Measurements from ENCODE around the gene EDAR.

The EDAR gene

GRCh38 chr2:108967757-108968156, 21.3 kb downstream of the EDAR start:
- no peak for DNase-seq (ENCODE audit: extremely low read depth, low read depth)
- TF ChIP-seq CTCF (IDR thresholded peaks at IDR 0.05; ENCODE audit: low read depth, low read length), result no peak

- no peak for DNase-seq (ENCODE audit: extremely low read depth, low read depth)
- TF ChIP-seq CTCF (IDR thresholded peaks at IDR 0.05; ENCODE audit: low read depth, low read length), result no peak
Observed at GRCh38 chr2:108965540-108966289, 23.3 kb downstream of the EDAR start.

GRCh38 chr2:108963057-108963456, 26.0 kb downstream of the EDAR start:
- TF ChIP-seq CTCF (IDR thresholded peaks at IDR 0.05; ENCODE audit: low read depth, low read length), result no peak

GRCh38 chr2:108961796-108962195, 27.2 kb downstream of the EDAR start:
- no peak for TF ChIP-seq CTCF (IDR thresholded peaks at IDR 0.05; ENCODE audit: low read depth, low read length)
- no peak for DNase-seq (ENCODE audit: extremely low read depth, low read depth)

More at GRCh38 chr2:108963057-108963456, 26.0 kb downstream of the EDAR start:
- DNase-seq (ENCODE audit: extremely low read depth, low read depth), result no peak

GRCh38 chr2:108960006-108960405, 29.0 kb downstream of the EDAR start:
- no peak for DNase-seq (ENCODE audit: extremely low read depth, low read depth)
- TF ChIP-seq CTCF (IDR thresholded peaks at IDR 0.05; ENCODE audit: low read depth, low read length), result no peak

GRCh38 chr2:108959401-108959800, 29.6 kb downstream of the EDAR start:
- TF ChIP-seq CTCF (IDR thresholded peaks at IDR 0.05; ENCODE audit: low read depth, low read length), result no peak
- no peak for DNase-seq (ENCODE audit: extremely low read depth, low read depth)

- no peak for DNase-seq (ENCODE audit: extremely low read depth, low read depth)
- TF ChIP-seq CTCF (IDR thresholded peaks at IDR 0.05; ENCODE audit: low read depth, low read length), result no peak
Observed at GRCh38 chr2:108958632-108959341, 30.2 kb downstream of the EDAR start.
